T-helper 2 cell treated with Interferon-gamma antibody and Interleukin-4, amounts not matched to agents 100 ng/mL and 5 ng/mL, for 36 hours (primary cell): Measurements from ENCODE around the gene C15orf62. TPM values are rescaled to one million over a fixed set of nuclear protein-coding genes. Genes with fewer than 3 reads are reported as not detected.

ENCODE experiments used
- intact Hi-C: fragments of 100-400 bp; cut with micrococcal nuclease; formaldehyde crosslinking; loops from one replicate; pipeline ENCODE4 v1.15.1; 2023
- total RNA-seq: library from RNA; stranded (reverse); gene quantifications from 2 replicates; pipeline ENCODE4 v1.2.3, GENCODE V29; 2022

C15orf62 gene
- total RNA-seq, 1 donor from 2014 or later, result 1.4 TPM

- intact Hi-C loops, result loop anchor here (1.0 to 2.0 kb wide), 5 partner anchors 9 to 186 kb away; partner anchors contain the start of genes DNAJC17, GCHFR, RAD51 and RPUSD2
Observed at GRCh38 chr15:40754883-40755811, 14.6 kb upstream of the C15orf62 start, which contains the start of gene RMDN3. RMDN3 (minus strand) TSS chr15:40755254; CDS start chr15:40754783, 471 bp downstream.

- intact Hi-C loops, result loop anchor here (1.0 to 2.0 kb wide), 5 partner anchors 8 to 187 kb away; partner anchors contain the start of genes DNAJC17, GCHFR, RAD51 and RPUSD2
Observed at GRCh38 chr15:40755812-40756208, 14.0 kb upstream of the C15orf62 start.

GRCh38 chr15:40756938-40757337 lies 12.8 kb upstream of the C15orf62 start:
- intact Hi-C loops, result no loop called here

GRCh38 chr15:40759961-40760360 lies 9.8 kb upstream of the C15orf62 start:
- intact Hi-C loops, result no loop called here

- intact Hi-C loops, result no loop called here
Observed at GRCh38 chr15:40762919-40763800, 6.6 kb upstream of the C15orf62 start.

- intact Hi-C loops, result loop anchor here (1.0 to 2.0 kb wide), 3 partner anchors 9 to 69 kb away; partner anchors contain the start of genes DNAJC17, RAD51, RMDN3 and ZFYVE19
Observed at GRCh38 chr15:40763801-40764628, 5.8 kb upstream of the C15orf62 start, which contains the start of gene GCHFR. GCHFR (plus strand) TSS chr15:40764068; CDS start chr15:40764181, 113 bp downstream.

- intact Hi-C loops, result loop anchor here (1.0 to 2.0 kb wide), 3 partner anchors 9 to 70 kb away; partner anchors contain the start of genes DNAJC17, RAD51, RMDN3 and ZFYVE19
Observed at GRCh38 chr15:40764629-40765103, 5.1 kb upstream of the C15orf62 start.

- intact Hi-C loops, result no loop called here
Observed at GRCh38 chr15:40766194-40766815, 3.5 kb upstream of the C15orf62 start.

GRCh38 chr15:40766906-40767837 lies 2.6 kb upstream of the C15orf62 start:
- intact Hi-C loops, result no loop called here

- intact Hi-C loops, result no loop called here
Observed at GRCh38 chr15:40767838-40768500, 1.8 kb upstream of the C15orf62 start.

GRCh38 chr15:40768521-40769273 lies 1.1 kb upstream of the C15orf62 start:
- intact Hi-C loops, result no loop called here

- intact Hi-C loops, result no loop called here
Observed at GRCh38 chr15:40770147-40770721, 454 bp downstream of the C15orf62 start.

GRCh38 chr15:40771242-40771641 lies 1.5 kb downstream of the C15orf62 start:
- intact Hi-C loops, result no loop called here

GRCh38 chr15:40772014-40772413 lies 2.2 kb downstream of the C15orf62 start:
- intact Hi-C loops, result no loop called here

GRCh38 chr15:40773496-40773895 lies 3.7 kb downstream of the C15orf62 start:
- intact Hi-C loops, result no loop called here

- intact Hi-C loops, result no loop called here
Observed at GRCh38 chr15:40773902-40774301, 4.1 kb downstream of the C15orf62 start.

GRCh38 chr15:40775007-40775406 lies 5.2 kb downstream of the C15orf62 start:
- intact Hi-C loops, result no loop called here
